ENCODE data around the gene STX8.
"Not testable (repeated sequence)": the region's sequence is repeated elsewhere in the genome, so short reads cannot be mapped to it uniquely, and the experiment has no call there.

STX8 gene

DNA sequence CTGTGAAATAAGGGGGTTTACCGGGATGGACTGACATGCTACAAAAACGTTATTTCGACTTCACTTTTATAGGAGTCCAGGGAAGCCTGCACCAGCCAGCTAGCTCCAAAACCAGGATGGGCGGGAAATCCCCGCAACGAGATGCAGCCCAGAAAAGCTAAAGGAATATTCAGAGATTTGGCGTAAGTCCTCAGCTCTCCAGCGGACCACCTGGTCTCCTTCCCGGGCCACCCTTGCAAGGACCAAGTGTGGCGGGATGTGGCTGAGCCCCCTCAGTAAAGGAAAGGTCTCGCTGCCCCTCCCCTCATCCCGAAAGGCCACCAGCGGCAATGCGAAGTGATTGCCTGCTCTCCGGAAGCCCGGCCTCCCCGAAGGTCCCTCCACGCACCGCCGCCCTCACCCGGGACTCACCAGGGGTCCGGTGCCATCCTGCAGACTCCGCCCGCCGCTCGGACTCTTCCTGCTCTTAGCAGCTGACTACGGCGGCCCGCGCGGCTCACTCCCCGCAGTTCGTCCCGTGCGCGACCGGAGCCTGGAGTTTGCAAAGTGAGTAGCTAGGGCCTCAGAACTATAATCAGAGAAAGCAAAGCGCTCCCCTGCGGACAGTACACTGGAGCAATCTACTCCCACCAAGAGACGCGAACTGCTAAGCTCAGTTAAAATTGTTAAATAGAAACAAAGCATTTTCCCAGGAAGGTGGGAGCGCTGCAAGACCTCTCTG is at the start of gene STX8:
Gene STX8, minus strand, starts transcription at position 440 of the 721 bp plus-strand sequence. Its CDS starts 12 bp downstream, at position 428.
- DNase-seq = peak; percentile 86

DNA sequence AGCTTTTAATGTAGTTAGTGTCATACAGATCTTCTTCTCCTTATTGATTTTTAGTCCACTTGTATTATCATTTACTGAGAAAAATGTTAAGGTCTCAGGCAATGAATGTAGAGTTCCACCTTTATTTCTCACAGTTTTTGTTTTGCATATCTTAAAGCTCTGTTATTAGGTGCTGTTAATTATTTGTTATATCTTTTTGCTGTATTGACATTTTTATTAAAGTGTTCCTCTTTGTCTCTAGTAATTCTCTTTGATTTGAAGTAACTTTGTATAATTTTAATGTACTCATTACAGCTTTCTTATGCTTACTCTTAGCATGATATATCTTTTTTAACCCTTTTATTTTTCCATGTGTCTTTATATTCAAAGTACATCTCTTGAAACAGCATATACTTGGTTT is 47.3 kb upstream of the STX8 start:
- no peak for DNase-seq

- DNase-seq = no peak
Measured at GRCh38 chr17:9615486-9615885, 39.9 kb upstream of the STX8 start.

GRCh38 chr17:9612006-9612405 is 36.4 kb upstream of the STX8 start:
- DNase-seq = no peak

DNA sequence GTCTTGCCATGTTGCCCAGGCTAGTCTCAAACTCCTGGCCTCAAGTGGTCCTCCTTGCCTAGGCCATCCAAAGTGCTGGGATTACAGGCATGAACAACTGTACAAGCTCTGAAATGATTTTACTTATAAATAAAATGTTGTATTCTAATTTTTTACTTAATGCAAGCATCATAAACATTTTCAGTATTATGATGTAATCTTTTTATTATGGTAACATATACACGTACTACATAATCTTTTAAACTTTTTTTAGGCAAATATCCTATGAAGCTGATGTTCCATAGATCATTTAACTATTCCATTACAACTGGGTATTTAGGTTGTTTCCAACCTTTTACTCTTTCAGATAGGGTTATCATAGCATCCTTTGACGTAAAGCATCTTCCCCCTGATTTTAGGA is 35.9 kb upstream of the STX8 start:
- no peak for DNase-seq

GRCh38 chr17:9607058-9607457 is 31.4 kb upstream of the STX8 start:
- not testable (repeated sequence) for DNase-seq

DNA sequence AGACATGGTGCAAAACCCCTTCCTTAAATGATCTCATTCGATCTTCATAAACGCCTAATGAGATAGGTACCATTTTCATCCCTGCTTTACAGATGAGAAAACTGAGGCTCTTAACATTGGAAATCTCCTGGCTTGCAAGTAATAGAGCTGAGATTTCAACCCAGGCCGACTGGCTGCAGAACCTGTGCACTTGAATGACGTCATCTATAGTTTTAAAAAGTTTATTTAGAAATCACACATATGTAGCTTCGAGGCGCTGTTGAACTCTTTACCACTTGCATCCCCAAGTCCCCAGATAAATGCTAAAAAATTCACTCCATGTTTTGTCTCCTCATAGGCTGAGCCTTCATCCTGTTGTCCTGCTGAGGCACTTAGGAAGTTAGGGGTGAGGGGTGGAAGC is 30.8 kb upstream of the STX8 start:
- DNase-seq = no peak

- DNase-seq = not testable (repeated sequence)
Measured at GRCh38 chr17:9604583-9604982, 29.0 kb upstream of the STX8 start.

DNA sequence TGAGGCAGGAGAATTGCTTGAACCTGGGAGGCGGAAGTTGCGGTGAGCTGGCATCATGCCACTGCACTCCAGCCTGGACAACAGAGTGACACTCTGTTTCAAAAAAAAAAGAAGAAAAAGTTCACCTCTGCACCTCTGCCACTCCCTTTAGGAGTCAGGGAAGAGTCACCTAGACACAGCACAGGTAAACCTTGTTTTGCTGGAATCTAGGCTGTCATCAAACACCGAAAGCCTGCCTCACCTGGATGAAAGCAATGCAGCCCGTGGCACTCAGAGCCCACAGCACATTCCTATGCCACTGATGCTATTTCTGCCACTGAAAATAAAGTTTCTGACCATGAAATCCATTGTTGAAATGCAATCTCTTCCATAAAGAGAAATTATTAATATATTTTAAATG is 23.0 kb upstream of the STX8 start:
- DNase-seq = no peak

- DNase-seq = not testable (repeated sequence)
Measured at GRCh38 chr17:9597638-9598037, 22.0 kb upstream of the STX8 start.

DNA sequence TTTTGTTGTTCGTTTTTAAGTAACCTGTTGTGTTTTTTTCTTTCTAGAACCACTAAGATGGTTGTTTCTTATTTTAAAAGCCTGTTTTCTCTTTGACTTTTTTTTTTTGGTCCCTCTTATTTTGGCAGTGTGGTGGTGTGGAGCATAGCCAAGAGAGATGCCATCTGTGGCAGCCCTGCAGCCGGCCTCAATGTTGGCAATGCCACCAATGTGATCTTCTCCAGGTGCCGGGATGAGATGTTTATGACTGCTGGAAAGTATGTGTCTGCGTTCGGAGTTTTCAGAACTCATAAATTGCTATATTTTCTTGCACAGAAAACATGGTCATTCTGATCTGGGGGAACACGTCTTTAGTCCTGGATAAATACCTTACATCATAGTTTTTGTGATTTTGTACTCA is 18.4 kb upstream of the STX8 start:
- no peak for DNase-seq

GRCh38 chr17:9587969-9588656 is 12.5 kb upstream of the STX8 start:
- peak; percentile 14 for DNase-seq

- no peak for DNase-seq
Measured at GRCh38 chr17:9577373-9577709, 1.7 kb upstream of the STX8 start.

GRCh38 chr17:9576521-9577372 is 1.1 kb upstream of the STX8 start, which contains the start of gene CFAP52:
TSS of gene CFAP52 (plus strand) at chr17:9576642. CDS start at chr17:9576696, 54 bp downstream.
- peak; percentile 76 for DNase-seq

DNA sequence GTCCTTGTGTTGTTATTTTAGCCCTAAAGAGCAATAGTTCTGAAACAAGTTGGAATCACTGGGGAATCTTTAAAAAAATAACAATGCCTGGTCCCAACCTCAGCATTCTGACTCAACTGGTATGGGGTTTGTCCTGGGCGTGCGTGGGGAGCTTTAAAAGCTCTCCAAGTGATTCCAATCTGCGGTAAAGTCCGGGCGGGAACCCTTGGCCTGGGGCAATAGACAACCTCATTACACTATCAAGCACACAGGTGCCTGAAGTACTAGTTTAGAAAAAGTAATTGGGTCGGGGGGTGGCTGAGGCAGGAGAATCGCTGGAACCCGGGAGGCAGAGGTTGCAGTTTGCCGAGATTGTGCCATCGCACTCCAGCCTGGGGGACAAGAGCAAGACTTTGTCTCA is 4.4 kb downstream of the STX8 start:
- no peak for DNase-seq

- DNase-seq = no peak
Measured at GRCh38 chr17:9568957-9569588, 6.5 kb downstream of the STX8 start.

- DNase-seq = no peak
Measured at GRCh38 chr17:9568004-9568403, 7.6 kb downstream of the STX8 start.

- not testable (repeated sequence) for DNase-seq
Measured at GRCh38 chr17:9566739-9567138, 8.9 kb downstream of the STX8 start.

DNA sequence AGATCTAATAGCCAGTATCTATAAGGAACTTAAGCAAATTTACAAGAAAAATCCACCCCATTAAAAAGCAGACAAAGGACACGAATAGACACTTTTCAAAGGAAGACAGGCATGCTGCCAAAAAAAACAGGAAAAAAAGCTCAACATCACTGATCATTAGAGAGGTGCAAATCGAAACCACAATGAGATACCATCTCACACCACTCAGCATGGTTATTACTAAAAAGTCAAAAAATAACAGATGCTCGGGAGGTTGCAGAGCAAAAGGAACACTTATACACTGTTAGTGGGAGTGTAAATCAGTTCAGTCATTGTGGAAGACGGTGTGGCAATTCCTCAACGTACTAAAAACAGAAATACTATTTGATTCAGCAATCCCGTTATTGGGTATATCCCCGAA is 9.6 kb downstream of the STX8 start:
- DNase-seq = peak; percentile 55

DNA sequence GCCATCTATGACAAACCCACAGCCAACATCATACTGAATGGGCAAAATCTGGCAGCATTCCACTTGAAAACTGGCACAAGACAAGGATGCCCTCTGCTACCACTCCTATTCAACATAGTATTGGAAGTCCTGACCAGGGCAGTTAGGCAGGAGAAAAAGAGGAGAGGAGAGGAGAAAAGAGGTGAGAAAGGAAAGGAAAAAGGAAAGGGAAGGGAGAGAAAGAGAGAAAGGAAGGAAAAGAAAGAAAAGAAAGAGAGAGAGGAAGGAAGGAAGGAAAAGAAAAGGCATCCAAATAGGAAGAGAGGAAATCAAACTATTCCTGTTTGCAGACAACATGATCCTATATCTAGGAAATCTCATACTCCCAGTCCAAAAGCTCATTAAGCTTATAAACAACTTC is 11.5 kb downstream of the STX8 start:
- DNase-seq = no peak

GRCh38 chr17:9557857-9558256 is 17.8 kb downstream of the STX8 start:
- no peak for DNase-seq

DNA sequence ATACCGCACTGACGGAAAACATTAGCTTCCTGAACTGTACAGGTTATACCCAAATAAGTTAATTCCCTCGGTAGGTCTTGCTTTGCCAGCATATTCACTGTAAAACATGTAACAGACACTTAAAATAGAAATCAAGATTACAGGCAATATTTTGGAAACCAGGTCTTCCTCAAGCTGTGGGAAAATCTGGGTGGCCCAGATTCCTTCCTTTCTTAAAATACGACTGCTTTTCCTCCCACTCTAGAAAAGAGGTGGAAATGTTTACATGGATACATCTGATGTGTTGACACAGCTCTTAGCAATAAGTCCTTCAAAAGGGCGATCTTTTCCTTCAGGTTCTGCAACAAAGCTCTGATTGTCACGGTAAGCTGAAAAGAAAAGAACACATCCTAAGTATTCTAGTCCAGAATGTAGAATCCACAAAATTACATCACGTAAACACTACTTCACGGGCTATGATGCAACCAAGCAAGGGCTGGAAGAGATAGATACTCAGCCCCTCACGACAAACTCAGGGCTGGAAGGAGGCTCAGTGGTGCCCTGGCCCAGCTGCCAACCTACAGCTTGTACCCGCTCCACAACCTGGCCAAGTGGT is 18.4 kb downstream of the STX8 start:
- DNase-seq = no peak

GRCh38 chr17:9554715-9555114 is 20.9 kb downstream of the STX8 start:
- peak; percentile 74 for DNase-seq

Data from NCI-H146 (cell line).